Coronary artery (tissue), 2 donors: ENCODE results near the gene AKT1.

Experiments used
- DNase-seq: peaks from one replicate; pipeline ENCODE4 v3.0.0-alpha.2; 2017; ENCODE audit warnings: low spot score
- H3K27ac ChIP-seq, 2 donors: fragments of 200-600 bp; sonication (generic); one replicate each; pipeline ENCODE4 v1.5.1; 2016 to 2019
- H3K4me3 ChIP-seq: fragments of 200-600 bp; sonication (generic); 2 replicates; pipeline ENCODE4 v1.5.1; 2016; ENCODE audit warnings: mild to moderate bottlenecking, moderate library complexity
- TF ChIP-seq, protein P1 (sequence below): fragments of 200-600 bp; sonication (generic); IDR thresholded peaks from one replicate; pipeline ENCODE4 v1.5.1; 2019; ENCODE audit warnings: antibody characterized with exemption

AKT1 gene

DNA sequence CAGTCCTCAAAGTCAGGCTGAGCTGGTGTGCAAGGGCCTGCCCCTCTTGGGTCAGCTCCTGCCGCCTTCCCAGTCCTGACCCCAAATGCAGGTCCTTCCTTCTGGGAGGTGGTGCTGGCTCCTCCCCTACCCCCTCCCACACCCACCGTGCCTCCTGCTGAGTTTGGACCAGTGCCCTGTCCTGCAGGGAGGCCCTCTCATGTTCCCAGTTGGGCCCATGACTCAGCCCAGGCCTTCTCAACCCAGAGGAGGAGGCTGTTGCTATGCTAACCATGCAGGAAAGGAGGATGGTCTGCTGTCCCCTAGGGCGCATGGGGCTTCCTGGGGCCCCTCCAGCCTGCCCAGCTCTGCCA lies 9.8 kb upstream of the AKT1 start:
- no peak overlapping the region for H3K27ac ChIP-seq
- no peak overlapping the region for H3K4me3 ChIP-seq
- DNase-seq = no peak
- TF ChIP-seq, protein P1, sequence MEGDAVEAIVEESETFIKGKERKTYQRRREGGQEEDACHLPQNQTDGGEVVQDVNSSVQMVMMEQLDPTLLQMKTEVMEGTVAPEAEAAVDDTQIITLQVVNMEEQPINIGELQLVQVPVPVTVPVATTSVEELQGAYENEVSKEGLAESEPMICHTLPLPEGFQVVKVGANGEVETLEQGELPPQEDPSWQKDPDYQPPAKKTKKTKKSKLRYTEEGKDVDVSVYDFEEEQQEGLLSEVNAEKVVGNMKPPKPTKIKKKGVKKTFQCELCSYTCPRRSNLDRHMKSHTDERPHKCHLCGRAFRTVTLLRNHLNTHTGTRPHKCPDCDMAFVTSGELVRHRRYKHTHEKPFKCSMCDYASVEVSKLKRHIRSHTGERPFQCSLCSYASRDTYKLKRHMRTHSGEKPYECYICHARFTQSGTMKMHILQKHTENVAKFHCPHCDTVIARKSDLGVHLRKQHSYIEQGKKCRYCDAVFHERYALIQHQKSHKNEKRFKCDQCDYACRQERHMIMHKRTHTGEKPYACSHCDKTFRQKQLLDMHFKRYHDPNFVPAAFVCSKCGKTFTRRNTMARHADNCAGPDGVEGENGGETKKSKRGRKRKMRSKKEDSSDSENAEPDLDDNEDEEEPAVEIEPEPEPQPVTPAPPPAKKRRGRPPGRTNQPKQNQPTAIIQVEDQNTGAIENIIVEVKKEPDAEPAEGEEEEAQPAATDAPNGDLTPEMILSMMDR = no peak

DNA sequence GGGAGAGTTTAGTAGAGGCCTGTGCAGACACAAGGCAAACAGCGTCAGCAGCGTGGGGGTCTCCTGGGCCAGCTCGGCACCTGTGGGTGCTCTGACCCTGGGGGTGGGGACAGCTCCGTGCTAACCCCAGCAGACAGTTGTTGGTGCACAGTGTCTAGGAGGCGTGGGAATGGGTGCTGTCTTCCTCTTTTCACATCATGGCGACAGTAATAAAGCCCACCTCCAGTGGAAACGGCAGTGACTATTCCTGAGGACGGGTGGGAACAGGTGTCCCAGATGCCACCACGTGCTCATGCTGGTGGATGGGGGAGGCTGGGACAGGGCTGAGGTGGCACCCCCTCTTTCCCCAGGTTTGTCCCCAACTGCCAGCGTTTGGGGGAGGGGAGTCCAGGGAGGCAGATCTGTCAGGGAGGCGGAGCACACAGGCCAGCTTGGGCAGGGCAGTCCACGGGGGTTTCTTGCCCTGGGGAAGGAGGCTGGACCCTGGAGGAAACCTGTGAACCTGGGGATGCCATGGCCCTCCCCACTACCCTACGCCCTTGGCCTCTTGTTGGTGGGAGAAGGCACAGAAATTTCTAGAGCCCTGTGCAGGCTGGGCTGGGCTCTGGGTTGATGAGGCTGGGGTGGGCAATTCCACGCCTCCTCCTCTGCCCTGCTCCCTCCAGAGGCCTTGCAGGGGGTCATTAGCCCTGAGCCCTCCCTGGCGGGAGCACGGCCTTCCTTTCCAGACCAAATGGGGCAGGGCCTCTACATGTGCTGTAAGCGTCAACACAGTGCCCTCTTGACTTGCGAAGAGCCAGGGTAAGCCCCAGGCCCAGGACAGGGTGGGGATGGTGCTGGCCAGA lies 9.2 kb upstream of the AKT1 start:
- Histone ChIP-seq H3K27ac (no peak overlapping the region), H3K4me3 (no peak overlapping the region)
- no peak for DNase-seq
- TF ChIP-seq, protein P1 = no peak

DNA sequence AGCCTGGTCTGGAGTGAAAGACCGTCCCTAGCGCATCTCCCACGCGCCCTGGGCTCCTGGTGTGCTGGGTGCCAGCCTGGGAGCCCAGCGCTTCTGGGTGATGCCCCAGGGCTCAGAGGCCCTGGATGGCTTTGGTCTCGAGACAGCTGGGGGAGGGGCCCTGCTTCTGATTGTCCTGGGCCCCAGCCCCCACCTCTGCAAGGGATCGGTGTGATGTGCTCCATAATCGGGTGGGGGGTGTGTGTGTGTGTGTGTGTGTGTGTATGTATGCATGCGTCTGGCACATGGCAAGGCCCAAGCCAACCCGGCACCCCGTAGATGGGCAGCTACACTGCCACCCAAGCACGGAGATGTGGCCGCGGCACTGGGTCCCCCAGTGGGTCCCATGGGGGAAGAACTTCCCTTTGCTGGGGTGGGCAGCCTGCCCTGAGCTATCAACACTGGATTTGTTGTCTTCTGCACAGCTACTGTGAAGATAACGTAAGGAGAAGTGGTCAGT lies 8.4 kb upstream of the AKT1 start:
- Histone ChIP-seq H3K4me3 (no peak overlapping the region), H3K27ac (no peak overlapping the region)
- DNase-seq = no peak
- TF ChIP-seq, protein P1 = no peak

DNA sequence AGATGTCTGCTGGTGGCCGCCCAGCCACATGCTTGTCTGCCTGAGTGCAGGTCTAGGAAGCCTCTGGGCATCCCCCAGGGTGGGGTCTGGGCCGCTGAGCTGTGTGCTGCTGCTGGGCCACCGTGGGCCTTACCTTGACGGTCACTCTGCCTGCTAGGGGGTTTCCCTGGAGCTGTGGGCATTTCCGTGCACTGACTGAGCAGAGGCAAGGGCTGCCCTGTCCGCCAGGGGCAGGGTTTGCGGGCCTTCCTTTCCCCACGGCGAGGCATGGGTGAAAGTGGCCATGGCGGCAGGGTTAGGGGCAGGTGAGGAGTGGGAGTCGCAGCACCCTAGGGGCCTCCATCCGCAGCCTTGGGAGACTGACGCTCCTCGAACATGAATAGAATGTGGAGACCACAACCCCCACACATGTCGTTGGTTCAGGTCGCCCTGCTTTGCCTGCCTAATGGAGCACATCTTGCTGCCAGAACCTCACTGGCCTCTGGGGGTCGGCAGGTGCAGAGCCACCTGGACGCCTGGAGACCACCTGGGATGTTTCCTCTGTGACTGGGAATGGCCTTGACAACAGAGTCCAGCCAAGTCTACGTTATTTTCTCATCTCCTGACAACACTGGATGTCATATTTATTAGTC lies 7.8 kb upstream of the AKT1 start:
- no peak overlapping the region for H3K4me3 ChIP-seq
- TF ChIP-seq, protein P1 = no peak

DNA sequence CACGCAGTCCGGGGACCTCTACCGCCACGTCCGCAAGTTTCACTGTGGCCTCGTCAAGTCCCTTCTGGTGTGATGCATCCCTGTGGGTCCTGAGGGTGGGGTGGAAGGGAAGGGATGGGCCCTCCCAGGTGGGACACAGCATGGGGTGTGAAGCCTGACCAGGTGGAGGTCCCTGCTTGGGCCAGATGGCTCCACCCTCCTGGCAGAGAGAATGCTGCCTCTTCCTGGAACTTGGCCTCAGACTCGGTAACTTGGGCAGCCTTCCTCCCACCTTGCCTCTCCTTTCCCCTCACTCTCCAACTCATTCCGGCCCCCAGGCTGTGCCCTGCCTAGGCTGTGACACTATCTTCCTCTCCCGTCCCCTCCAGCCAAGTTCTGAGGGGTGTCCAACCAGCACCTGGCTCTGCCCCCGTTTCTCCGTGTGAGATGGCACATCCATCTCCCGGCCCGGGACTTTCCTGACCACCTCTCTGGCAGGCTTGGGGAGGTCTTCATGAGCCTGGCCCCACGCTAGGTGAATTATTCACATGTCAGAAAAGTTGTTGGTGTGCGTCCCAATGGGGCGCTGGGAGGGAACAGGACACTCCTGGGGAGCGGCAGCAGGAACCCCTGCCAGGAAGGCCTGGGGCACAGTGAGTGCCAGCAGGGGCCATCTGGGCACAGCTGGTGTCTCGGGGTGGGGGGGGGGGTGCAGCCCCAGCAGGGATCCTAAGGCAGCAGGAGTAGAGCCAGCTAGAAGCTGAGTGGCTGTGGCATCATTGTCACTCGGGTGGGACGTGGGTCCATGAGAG lies 7.0 kb upstream of the AKT1 start:
- Histone ChIP-seq H3K4me3 (no peak overlapping the region), H3K27ac (no peak overlapping the region)
- TF ChIP-seq, protein P1 = no peak
- DNase-seq = no peak

More for the DNA sequence above, 7.8 kb upstream of the AKT1 start:
- no peak overlapping the region for H3K27ac ChIP-seq
- no peak for DNase-seq

DNA sequence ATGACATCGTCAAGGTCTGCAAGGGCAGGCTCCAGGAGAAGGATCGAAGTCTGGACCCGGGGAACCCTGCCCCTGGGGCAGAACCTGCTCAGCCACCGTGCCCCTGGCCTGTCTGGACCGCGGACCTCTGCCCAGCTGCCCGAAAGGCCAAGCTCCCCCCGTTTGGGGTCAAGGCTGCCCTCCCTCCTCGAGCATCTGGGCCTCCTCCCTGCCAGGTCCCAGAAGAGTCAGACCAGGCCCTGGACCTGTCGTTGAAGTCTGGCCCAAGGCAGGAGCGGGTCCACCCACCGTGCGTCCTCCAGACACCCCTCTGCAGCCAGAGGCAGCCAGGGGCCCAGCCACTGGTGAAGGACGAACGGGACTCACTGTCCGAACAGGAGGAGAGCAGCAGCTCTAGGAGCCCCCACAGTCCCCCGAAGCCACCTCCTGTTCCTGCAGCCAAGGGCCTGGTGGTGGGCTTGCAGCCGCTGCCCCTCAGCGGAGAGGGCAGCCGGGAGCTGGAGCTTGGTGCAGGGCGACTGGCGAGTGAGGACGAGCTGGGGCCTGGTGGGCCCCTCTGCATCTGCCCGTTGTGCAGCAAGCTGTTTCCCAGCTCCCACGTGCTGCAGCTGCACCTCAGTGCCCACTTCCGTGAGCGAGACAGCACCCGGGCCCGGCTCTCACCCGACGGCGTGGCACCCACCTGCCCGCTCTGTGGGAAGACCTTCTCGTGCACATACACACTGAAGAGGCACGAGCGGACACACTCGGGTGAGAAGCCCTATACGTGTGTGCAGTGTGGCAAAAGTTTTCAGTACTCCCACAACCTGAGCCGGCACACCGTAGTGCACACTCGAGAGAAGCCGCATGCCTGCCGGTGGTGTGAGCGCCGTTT lies 6.2 kb upstream of the AKT1 start:
- TF ChIP-seq, protein P1 = no peak
- peak overlapping the region; percentile 79 for H3K4me3 ChIP-seq
- no peak for DNase-seq
- peak overlapping the region; percentile 43 to 99 for H3K27ac ChIP-seq
